ENCODE data around the gene PSMD13.
A peak's percentile ranks its signal among the peaks of the same experiment; 100 is the strongest.

The PSMD13 gene

GRCh38 chr11:204587-205109 is 32.1 kb upstream of the PSMD13 start:
- DNase-seq (ENCODE audit: low read depth): no peak

DNA sequence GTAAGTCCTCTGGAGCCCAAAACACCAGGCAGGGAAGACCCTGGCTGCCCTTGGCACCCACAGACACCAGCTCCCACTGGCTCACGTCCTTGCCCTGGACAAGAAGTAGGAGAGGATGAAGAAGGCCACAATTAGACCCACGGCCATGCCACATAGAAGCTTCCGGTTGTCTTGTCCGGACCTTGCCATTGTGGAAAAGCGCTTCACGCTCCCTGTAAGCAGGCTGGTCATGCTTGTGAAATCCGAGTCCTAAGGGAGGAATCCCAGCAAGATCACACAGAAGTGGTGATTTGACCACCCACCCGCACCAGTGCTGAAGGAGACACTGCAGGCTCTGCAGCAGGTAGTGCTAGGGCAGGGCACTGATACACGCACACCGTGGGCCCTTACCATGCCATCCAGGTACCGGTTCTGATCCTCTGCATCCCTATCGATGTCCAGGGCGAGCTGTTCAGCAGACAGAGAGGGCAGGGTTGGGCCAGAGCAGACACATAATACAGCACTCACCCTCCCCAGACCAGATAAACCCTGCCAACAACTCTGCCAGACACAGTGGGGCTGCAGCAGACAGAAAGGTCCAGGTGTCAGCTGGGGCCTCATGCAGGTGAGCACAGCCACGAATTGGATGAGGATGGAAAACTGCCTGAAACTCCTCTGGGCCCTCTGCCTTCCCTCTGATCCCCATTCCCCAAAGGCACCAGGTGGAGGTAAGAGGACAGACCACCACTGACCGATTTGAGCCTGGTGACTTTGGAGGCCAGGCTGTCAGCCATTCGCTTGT is 31.4 kb upstream of the PSMD13 start:
- no peak for DNase-seq (ENCODE audit: low read depth)

- no peak for DNase-seq (ENCODE audit: low read depth)
These were observed 30.8 kb upstream of the PSMD13 start for GRCh38 chr11:206002-206384.

DNA sequence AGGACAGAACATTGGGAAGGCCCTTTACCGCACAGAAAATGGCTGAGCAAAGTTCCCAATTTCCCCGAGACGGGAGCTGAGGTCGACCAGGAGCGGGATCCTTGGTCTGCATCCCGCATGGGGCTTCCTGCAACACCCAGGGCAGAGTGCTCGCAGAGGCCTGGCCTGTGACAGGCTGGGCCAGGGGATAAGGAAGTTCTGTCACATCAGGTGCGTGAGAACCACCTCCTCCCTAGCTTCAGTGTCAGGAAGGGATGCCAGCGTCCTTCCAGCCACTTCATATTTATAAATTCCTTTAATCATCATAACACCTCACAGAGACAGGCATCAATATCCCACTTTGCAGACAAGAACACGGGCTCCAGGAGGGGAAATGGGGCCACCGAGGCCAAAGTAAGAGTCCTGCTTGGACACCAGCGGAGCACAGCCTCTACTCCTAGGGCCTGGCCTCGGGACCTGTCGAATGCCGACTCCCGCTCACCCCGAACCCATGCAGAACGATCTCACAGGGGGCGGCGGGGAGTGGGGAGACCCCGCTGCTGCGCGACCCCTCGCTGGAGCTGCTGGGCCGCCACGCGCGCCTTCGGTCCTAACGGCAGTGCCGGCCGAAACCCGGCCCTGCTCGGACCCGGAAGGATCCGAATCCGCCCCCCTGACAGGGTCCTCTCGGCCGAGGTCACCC is 30.1 kb upstream of the PSMD13 start:
- DNase-seq (ENCODE audit: low read depth): no peak

DNA sequence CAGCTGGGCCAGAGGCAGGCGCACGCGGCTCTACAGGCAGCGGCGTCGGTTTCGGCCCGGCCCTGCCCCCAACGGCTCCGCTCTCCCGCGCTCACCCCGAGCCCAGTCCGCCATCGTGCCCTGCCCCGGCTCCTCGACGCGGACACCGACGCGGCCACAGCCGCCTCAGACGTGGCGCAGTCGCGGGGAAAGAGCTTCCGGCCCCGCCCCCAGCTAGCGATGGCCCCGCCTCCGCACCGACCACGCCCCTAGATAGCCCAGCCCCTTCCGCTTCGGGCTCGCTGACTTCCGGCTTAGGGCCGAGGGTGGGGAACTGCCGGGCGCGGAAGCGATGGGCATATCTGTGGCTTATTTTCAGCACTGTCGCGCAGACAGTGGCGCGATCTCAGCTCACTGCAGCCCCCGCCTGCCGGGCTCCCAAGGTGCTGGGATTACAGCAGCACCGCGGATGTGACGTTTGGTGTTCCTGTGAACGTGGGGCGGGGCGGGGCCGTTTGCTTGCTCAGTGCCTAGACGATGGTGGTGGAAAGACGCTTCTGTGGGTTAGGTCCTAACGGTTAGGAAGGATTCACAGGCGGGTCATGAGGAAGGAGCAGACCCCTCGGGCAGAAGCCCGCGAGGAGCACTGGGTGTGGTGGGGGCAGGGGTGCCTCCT is 29.4 kb upstream of the PSMD13 start, which contains the start of the genes BET1L and RIC8A:
Gene BET1L (minus strand): TSS at position 192 of the 655 bp plus-strand sequence. CDS start 78 bp downstream, at position 114.
Gene RIC8A (plus strand): TSS at position 501 of the 655 bp plus-strand sequence. CDS start 1,147 bp downstream, outside the sequence.
- DNase-seq (ENCODE audit: low read depth): peak; percentile 93

- DNase-seq (ENCODE audit: low read depth): no peak
These were observed 29.0 kb upstream of the PSMD13 start for GRCh38 chr11:207863-208180.

- DNase-seq (ENCODE audit: low read depth): peak; percentile 75
These were observed 28.4 kb upstream of the PSMD13 start for GRCh38 chr11:208181-208916.

- no peak for DNase-seq (ENCODE audit: low read depth)
These were observed 27.9 kb upstream of the PSMD13 start for GRCh38 chr11:208917-209260.

- no peak for DNase-seq (ENCODE audit: low read depth)
These were observed 27.3 kb upstream of the PSMD13 start for GRCh38 chr11:209275-210121.

DNA sequence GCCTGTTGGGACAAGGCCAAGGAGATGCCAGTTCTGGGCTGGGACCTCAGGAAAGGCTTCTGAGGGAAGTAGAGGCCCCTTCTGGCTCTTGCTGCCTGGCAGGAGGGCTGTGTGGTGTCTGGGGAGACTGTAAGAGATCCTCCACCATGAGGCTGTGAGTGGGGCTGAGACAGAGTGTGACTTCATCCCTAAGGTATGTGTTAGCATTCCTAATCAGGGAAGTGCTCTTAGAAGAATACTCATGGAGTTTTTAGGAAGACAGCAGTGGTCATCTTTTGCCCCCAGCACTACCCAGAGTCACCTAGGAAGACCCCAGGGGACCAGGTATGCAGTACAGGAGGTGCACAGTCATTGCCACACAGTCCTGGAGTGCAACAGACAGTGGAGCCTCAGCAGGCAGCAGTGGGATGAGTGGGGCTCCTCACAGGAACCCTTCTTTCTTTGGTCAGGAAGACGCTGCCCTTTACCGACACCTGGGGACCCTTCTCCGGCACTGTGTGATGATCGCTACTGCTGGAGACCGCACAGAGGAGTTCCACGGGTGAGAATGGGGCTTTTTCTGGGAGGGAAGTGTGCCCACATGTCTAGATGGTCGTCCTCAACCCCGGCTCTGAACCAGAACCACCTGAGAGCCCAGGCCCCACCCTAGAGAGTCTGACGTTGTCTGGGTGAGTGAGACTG is 26.5 kb upstream of the PSMD13 start:
- no peak for DNase-seq (ENCODE audit: low read depth)

DNA sequence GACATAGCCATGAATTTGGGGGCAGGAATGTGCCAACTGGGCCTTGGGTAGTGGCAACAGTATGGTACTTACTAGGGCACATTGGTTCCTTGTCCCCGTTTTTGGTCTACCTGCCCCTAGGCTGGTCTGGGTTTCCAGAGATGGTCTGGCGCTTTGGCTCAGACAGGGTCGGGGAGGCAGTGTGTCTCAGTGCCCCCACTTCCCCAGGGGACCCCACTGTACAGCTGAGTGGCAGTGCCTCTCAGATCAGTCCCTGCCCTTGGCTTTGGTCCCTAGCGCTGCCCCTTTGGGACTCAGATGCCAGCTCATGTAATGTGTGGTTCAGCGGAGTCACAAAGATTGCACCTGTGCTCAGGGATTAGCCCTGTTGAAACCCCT is 26.0 kb upstream of the PSMD13 start:
- DNase-seq (ENCODE audit: low read depth): no peak

GRCh38 chr11:211295-211694 is 25.5 kb upstream of the PSMD13 start:
- DNase-seq (ENCODE audit: low read depth): no peak

GRCh38 chr11:211741-212140 is 25.0 kb upstream of the PSMD13 start:
- no peak for DNase-seq (ENCODE audit: low read depth)

GRCh38 chr11:212150-213100 is 24.4 kb upstream of the PSMD13 start:
- no peak for DNase-seq (ENCODE audit: low read depth)

GRCh38 chr11:213111-213510 is 23.7 kb upstream of the PSMD13 start:
- no peak for DNase-seq (ENCODE audit: low read depth)

GRCh38 chr11:214083-214482 is 22.7 kb upstream of the PSMD13 start:
- no peak for DNase-seq (ENCODE audit: low read depth)

- DNase-seq (ENCODE audit: low read depth): no peak
These were observed 21.2 kb upstream of the PSMD13 start for GRCh38 chr11:215581-216037.

- no peak for DNase-seq (ENCODE audit: low read depth)
These were observed 20.4 kb upstream of the PSMD13 start for GRCh38 chr11:216081-216974.

Measured in activated T-cell treated with anti-CD3 and anti-CD28 coated beads for 1 hour (primary cell).